ENCODE measurements around the gene MGAT4B. TPM values are rescaled to one million over a fixed set of nuclear protein-coding genes. Genes with fewer than 3 reads are reported as not detected.

MGAT4B gene
- total RNA-seq, 1 experiment from 2014 or later: 151 TPM

- TF ChIP-seq, protein P1, sequence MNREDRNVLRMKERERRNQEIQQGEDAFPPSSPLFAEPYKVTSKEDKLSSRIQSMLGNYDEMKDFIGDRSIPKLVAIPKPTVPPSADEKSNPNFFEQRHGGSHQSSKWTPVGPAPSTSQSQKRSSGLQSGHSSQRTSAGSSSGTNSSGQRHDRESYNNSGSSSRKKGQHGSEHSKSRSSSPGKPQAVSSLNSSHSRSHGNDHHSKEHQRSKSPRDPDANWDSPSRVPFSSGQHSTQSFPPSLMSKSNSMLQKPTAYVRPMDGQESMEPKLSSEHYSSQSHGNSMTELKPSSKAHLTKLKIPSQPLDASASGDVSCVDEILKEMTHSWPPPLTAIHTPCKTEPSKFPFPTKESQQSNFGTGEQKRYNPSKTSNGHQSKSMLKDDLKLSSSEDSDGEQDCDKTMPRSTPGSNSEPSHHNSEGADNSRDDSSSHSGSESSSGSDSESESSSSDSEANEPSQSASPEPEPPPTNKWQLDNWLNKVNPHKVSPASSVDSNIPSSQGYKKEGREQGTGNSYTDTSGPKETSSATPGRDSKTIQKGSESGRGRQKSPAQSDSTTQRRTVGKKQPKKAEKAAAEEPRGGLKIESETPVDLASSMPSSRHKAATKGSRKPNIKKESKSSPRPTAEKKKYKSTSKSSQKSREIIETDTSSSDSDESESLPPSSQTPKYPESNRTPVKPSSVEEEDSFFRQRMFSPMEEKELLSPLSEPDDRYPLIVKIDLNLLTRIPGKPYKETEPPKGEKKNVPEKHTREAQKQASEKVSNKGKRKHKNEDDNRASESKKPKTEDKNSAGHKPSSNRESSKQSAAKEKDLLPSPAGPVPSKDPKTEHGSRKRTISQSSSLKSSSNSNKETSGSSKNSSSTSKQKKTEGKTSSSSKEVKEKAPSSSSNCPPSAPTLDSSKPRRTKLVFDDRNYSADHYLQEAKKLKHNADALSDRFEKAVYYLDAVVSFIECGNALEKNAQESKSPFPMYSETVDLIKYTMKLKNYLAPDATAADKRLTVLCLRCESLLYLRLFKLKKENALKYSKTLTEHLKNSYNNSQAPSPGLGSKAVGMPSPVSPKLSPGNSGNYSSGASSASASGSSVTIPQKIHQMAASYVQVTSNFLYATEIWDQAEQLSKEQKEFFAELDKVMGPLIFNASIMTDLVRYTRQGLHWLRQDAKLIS (CRISPR knock-in tag; IDR thresholded peaks at IDR 0.05; ENCODE audit: borderline replicate concordance): no peak
- TF ChIP-seq TCF7 (CRISPR knock-in tag; IDR thresholded peaks at IDR 0.05; ENCODE audit: low read depth) (no peak), ZMAT4 (CRISPR knock-in tag; IDR thresholded peaks at IDR 0.05) (no peak), ZNF121 (CRISPR knock-in tag; IDR thresholded peaks at IDR 0.05) (no peak)
Measured at GRCh38 chr5:179825655-179826182, 19.1 kb upstream of the MGAT4B start (continued).

- no peak for TF ChIP-seq NR2C2 (CRISPR knock-in tag; IDR thresholded peaks at IDR 0.05)
- TF ChIP-seq ZNF416 (CRISPR knock-in tag; IDR thresholded peaks at IDR 0.05): no peak
- TF ChIP-seq ZNF121 (CRISPR knock-in tag; IDR thresholded peaks at IDR 0.05): no peak
- no peak for TF ChIP-seq FOXP1 (CRISPR knock-in tag; IDR thresholded peaks at IDR 0.05; ENCODE audit: borderline replicate concordance)
- no peak for ATAC-seq
- ChIA-PET POLR2A (interaction anchor here (0.6 kb wide), 1 partner anchor 143 kb away, joined by 3 read pairs; no protein-coding TSS in a partner anchor), CTCF (no interaction called here)
- peaks cover 60% of the 10 kb centered on the region for H3K36me3 Mint-ChIP-seq
- no peak overlapping the region for H3K4me3 Mint-ChIP-seq
- DNase-seq (ENCODE audit: low spot score): no peak
- no peaks in the 10 kb centered on the region for H3K9me3 Mint-ChIP-seq
- H3K27ac Mint-ChIP-seq: no peak overlapping the region
- peaks cover 41% of the 10 kb centered on the region for H3K4me1 Mint-ChIP-seq
- H3K27me3 Mint-ChIP-seq (ENCODE audit: low read depth): no peaks in the 10 kb centered on the region
Measured at GRCh38 chr5:179824745-179825112, 18.1 kb upstream of the MGAT4B start.

GRCh38 chr5:179823937-179824744, 17.5 kb upstream of the MGAT4B start:
- TF ChIP-seq HMGA2 (CRISPR knock-in tag; IDR thresholded peaks at IDR 0.05): no peak
- TF ChIP-seq, protein P2, sequence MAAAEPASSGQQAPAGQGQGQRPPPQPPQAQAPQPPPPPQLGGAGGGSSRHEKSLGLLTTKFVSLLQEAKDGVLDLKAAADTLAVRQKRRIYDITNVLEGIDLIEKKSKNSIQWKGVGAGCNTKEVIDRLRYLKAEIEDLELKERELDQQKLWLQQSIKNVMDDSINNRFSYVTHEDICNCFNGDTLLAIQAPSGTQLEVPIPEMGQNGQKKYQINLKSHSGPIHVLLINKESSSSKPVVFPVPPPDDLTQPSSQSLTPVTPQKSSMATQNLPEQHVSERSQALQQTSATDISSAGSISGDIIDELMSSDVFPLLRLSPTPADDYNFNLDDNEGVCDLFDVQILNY (CRISPR knock-in tag; IDR thresholded peaks at IDR 0.05): no peak
- no peak for TF ChIP-seq HMGXB4 (CRISPR knock-in tag; IDR thresholded peaks at IDR 0.05)
- no peak for TF ChIP-seq CBFB (CRISPR knock-in tag; IDR thresholded peaks at IDR 0.05; ENCODE audit: low read depth)
- TF ChIP-seq, protein P3, sequence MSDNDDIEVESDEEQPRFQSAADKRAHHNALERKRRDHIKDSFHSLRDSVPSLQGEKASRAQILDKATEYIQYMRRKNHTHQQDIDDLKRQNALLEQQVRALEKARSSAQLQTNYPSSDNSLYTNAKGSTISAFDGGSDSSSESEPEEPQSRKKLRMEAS (CRISPR knock-in tag; IDR thresholded peaks at IDR 0.05): no peak
- no peak for TF ChIP-seq ZNF121 (CRISPR knock-in tag; IDR thresholded peaks at IDR 0.05)
- ChIA-PET CTCF (interaction anchor here (0.6 kb wide), 1 partner anchor 57 kb away, joined by 3 read pairs; no protein-coding TSS in a partner anchor), POLR2A (interaction anchor here (0.6 to 0.9 kb wide), 2 partner anchors 13 to 142 kb away, joined by 3 read pairs; no protein-coding TSS in a partner anchor)
- no peak for ATAC-seq
- DNase-seq (ENCODE audit: low spot score): no peak
- H3K27ac Mint-ChIP-seq: no peak overlapping the region
- no peak overlapping the region for H3K4me3 Mint-ChIP-seq
- peaks cover 38% of the 10 kb centered on the region for H3K4me1 Mint-ChIP-seq
- H3K36me3 Mint-ChIP-seq: peaks cover 55% of the 10 kb centered on the region
- no peaks in the 10 kb centered on the region for H3K27me3 Mint-ChIP-seq (ENCODE audit: low read depth)
- no peaks in the 10 kb centered on the region for H3K9me3 Mint-ChIP-seq

Data from WTC11 (cell line).